Motor neuron (in vitro differentiated cells): ENCODE results near the gene MDH1. TPM values are rescaled to one million over a fixed set of nuclear protein-coding genes. Genes with fewer than 3 reads are reported as not detected.
"Not testable (repeated sequence)": the region's sequence is repeated elsewhere in the genome, so short reads cannot be mapped to it uniquely, and the experiment has no call there.

Experiments
- ATAC-seq, 8 experiments: fragments of 200-7000 bp; cut with Tn5 transposase; replicated peaks in 6 of 8; 2 replicates each; pipeline ENCODE4 v1.8.0; 2021; ENCODE audit warnings: mild to moderate bottlenecking in 8 of 8, moderate library complexity in 8 of 8
- H3K27ac ChIP-seq, 2 donors: fragments of 250-450 bp; sonication (Bioruptor Pico); 2 replicates each; pipeline ENCODE4 v1.9.0; 2021; ENCODE audit warnings: antibody characterized with exemption in 2 of 2, mild to moderate bottlenecking in 2 of 2, moderate library complexity in 1 of 2
- H3K4me1 ChIP-seq, 2 donors: fragments of 250-450 bp; sonication (Bioruptor Pico); replicated peaks in 1 of 2; 2 replicates each; pipeline ENCODE4 v1.6.1; 2021; ENCODE audit warnings: antibody characterized with exemption in 2 of 2, mild to moderate bottlenecking in 2 of 2, moderate library complexity in 1 of 2
- H3K4me3 ChIP-seq, 5 donors: fragments of 250-450 bp; sonication (Bioruptor Pico); 2 replicates each; pipeline ENCODE4 v1.9.0; 2021; ENCODE audit warnings: antibody characterized with exemption in 5 of 5, mild to moderate bottlenecking in 5 of 5, moderate library complexity in 4 of 5
- WGBS, 10 experiments: fragments of 450-650 bp; shearing (Covaris generic); methylation state at CpG; one replicate each; pipeline ENCODE4 v1.0.0; 2022; 5-methylcytosine and 5-hydroxymethylcytosine counted together
- in situ Hi-C, 9 experiments: fragments of 400-800 bp; cut with MboI; loops; one replicate each; pipeline ENCODE4 v1.15.0; 2021; ENCODE audit warnings: low sequenced_read_pairs in 9 of 9, low pct_unique_long_range_greater_than_20kb in 2 of 9; ENCODE audit not compliant: unreplicated experiment in 9 of 9
- total RNA-seq, 8 experiments: library from RNA; unstranded; fragments of 300-600 nt; gene quantifications; 2 replicates each; pipeline versions ENCODE4 v1.2.3 to v1.2.4, GENCODE V29; 2022

MDH1 gene
- total RNA-seq, 8 experiments from 2014 or later, result 172 to 273 (median 220) TPM

GRCh38 chr2:63622751-63623150, 34.0 kb downstream of the MDH1 start:
- H3K27ac ChIP-seq, result no peak overlapping the region
- H3K4me3 ChIP-seq, result no peak overlapping the region
- ATAC-seq, result no peak
- no peaks in the 10 kb centered on the region for H3K4me1 ChIP-seq
- in situ Hi-C loops, result no loop called here
- WGBS, 10 experiments, result 0 to 98% (median 74%) methylated on average over 1 to 8 of the region's 31 CpGs; no CpG with 5 or more reads in 4 of the 10 experiments

- H3K4me3 ChIP-seq, H3K4me1 ChIP-seq, ATAC-seq, H3K27ac ChIP-seq, in situ Hi-C loops: not testable (repeated sequence)
- WGBS, 10 experiments, result 27 to 100% (median 55%) methylated on average over 1 to 2 of the region's 2 CpGs; no CpG with 5 or more reads in 2 of the 10 experiments
Measured at GRCh38 chr2:63623763-63624162, 35.0 kb downstream of the MDH1 start.

- WGBS, 10 experiments, result 44 to 100% (median 93%) methylated on average over 1 to 9 of the region's 15 CpGs; no CpG with 5 or more reads in 3 of the 10 experiments
- ATAC-seq, result no peak
- Histone ChIP-seq H3K4me3 (no peak overlapping the region), H3K4me1 (no peaks in the 10 kb centered on the region), H3K27ac (no peak overlapping the region)
- in situ Hi-C loops, result no loop called here
Measured at GRCh38 chr2:63627866-63628265, 39.1 kb downstream of the MDH1 start.

- in situ Hi-C loops, result no loop called here
- Histone ChIP-seq H3K4me1 (no peaks in the 10 kb centered on the region), H3K27ac (no peak overlapping the region), H3K4me3 (no peak overlapping the region)
- peak in 1 of 8 experiments; percentile 25 for ATAC-seq
- WGBS, 10 experiments, result 8 to 100% (median 63%) methylated on average over 1 of the region's 1 CpG; no CpG with 5 or more reads in 1 of the 10 experiments
Measured at GRCh38 chr2:63628403-63628942, 39.7 kb downstream of the MDH1 start.

DNA sequence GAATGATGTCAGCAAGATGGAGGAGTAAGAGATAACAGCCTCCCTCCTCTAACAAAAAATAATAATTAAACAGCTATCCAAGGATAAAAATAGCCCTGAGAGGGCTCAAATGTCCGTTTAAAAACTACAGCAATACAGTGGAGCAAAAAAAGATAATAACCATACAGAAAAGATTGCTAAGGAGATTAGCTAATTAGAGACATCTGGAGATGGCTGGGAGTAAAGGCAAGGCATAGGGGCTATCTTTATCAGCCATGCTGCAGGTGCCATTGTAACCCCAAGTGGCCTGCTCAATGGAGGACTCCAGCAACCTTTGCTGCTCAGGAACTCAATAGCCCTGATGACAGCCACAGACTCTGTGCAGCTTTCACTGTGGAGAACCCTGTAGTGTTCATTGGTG, 42.7 kb downstream of the MDH1 start:
- in situ Hi-C loops, result no loop called here
- Histone ChIP-seq H3K4me3 (no peak overlapping the region), H3K4me1 (no peaks in the 10 kb centered on the region), H3K27ac (no peak overlapping the region)
- WGBS, 10 experiments, result 3 to 89% (median 43%) methylated on average over 1 of the region's 1 CpG; no CpG with 5 or more reads in 1 of the 10 experiments
- ATAC-seq, result no peak

DNA sequence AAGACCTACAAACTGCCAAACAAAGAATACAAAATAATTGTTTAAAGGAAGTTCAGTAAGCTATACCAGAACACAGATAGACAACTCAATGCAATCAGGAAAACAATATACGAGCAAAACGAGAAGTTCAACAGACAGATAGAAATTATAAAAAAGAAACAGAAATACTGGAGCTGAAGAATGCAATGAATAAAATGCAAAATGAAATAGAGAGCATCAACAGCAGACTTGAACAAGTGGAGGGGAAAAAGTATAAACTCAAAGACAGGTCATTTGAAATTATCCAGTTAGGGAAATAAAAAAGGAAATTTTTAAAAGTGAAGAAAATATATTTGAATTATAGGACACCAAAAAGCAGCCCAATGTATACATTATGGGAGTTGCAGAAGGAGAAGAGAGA, 43.6 kb downstream of the MDH1 start:
- in situ Hi-C loops, result no loop called here
- ATAC-seq, result no peak
- Histone ChIP-seq H3K4me1 (no peaks in the 10 kb centered on the region), H3K27ac (no peak overlapping the region), H3K4me3 (no peak overlapping the region)
- 59 to 94% (median 88%) methylated on average over 2 of the region's 2 CpGs; no CpG with 5 or more reads in 1 of the 10 experiments for WGBS, 10 experiments

DNA sequence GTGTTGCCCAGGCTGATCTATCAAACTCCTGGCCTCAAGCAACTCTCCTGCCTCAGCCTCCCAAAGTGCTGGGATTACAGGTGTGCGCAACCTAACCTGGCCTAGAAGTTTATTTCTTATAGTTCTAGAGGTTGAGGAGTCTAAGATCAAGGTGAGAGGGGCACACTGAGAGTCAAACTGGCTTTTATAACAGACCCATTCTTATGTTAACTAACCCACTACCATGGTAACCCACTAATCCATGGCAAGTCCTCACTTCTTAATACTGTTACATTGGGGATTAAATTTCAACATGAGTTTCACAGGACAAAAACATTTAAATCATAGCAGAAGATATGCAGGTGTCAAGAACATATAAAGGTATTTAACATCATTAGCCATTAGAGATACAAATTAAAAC, 50.6 kb downstream of the MDH1 start:
- Histone ChIP-seq H3K4me1 (no peaks in the 10 kb centered on the region), H3K4me3 (no peak overlapping the region), H3K27ac (no peak overlapping the region)
- in situ Hi-C loops, result no loop called here
- 80 to 100% (median 100%) methylated on average over 1 of the region's 1 CpG; no CpG with 5 or more reads in 4 of the 10 experiments for whole genome bisulfite sequencing, 10 experiments
- ATAC-seq, result no peak

DNA sequence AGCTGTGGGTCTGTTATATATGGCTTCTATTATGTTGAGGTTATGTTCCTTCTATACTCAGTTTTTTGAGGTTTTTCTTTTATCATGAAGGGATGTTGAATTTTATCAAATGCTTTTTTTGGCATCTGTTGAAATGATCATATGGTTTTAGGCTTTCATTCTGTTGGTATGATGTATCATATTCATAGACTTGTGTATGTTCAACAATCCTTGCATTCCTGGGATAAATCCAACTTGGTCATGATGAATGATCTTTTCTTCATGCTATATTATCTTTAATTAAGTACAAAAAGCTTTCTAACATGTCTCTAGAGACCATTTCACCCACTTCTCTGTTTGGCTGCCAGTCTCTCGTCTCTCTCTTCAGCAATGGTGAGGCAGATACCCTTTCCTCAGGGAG, 54.2 kb downstream of the MDH1 start:
- WGBS, 10 experiments, result 0 to 91% (median 58%) methylated on average over 1 of the region's 1 CpG; no CpG with 5 or more reads in 4 of the 10 experiments
- no peak for ATAC-seq
- no peaks in the 10 kb centered on the region for H3K4me1 ChIP-seq
- H3K27ac ChIP-seq, result no peak overlapping the region
- no peak overlapping the region for H3K4me3 ChIP-seq
- in situ Hi-C loops, result no loop called here

GRCh38 chr2:63643486-63643885, 54.7 kb downstream of the MDH1 start:
- 33 to 80% (median 54%) methylated on average over 1 of the region's 1 CpG; no CpG with 5 or more reads in 7 of the 10 experiments for WGBS, 10 experiments
- no peak for ATAC-seq
- in situ Hi-C loops, result no loop called here
- Histone ChIP-seq H3K4me1 (no peaks in the 10 kb centered on the region), H3K27ac (no peak overlapping the region), H3K4me3 (no peak overlapping the region)

- 33 to 100% (median 80%) methylated on average over 1 to 2 of the region's 2 CpGs; no CpG with 5 or more reads in 3 of the 10 experiments for WGBS, 10 experiments
- H3K4me3 ChIP-seq, result no peak overlapping the region
Measured at GRCh38 chr2:63648632-63649031, 59.9 kb downstream of the MDH1 start.

DNA sequence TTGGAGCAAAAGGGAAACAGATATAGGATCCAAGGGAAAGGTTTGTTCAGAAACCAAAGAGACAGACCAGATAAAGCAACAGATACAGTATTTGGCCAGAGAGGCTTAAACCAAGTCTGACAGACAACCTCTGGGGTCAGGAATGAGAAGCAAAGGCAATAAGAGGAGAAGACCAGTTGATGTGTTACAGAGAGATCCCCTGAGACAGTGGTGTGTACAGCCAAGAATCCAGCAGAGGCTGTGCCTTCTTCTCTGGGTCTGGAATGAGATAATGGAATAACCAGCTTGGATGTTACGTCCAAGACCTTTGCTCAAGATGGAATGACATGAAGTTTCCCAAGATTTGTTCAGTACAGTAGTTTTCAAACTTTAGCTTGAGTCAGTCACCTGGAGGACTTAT, 61.1 kb downstream of the MDH1 start:
- Histone ChIP-seq H3K4me1 (no peaks in the 10 kb centered on the region), H3K4me3 (no peak overlapping the region), H3K27ac (no peak overlapping the region)
- ATAC-seq, result no peak
- 67 to 88% (median 80%) methylated on average over 1 of the region's 1 CpG; no CpG with 5 or more reads in 5 of the 10 experiments for WGBS, 10 experiments
- in situ Hi-C loops, result no loop called here

More at GRCh38 chr2:63648632-63649031, 59.9 kb downstream of the MDH1 start:
- ATAC-seq, result no peak
- Histone ChIP-seq H3K4me1 (no peaks in the 10 kb centered on the region), H3K27ac (no peak overlapping the region)
- in situ Hi-C loops, result no loop called here

- no peak for ATAC-seq
Measured at GRCh38 chr2:63650756-63651155, 62.0 kb downstream of the MDH1 start.

DNA sequence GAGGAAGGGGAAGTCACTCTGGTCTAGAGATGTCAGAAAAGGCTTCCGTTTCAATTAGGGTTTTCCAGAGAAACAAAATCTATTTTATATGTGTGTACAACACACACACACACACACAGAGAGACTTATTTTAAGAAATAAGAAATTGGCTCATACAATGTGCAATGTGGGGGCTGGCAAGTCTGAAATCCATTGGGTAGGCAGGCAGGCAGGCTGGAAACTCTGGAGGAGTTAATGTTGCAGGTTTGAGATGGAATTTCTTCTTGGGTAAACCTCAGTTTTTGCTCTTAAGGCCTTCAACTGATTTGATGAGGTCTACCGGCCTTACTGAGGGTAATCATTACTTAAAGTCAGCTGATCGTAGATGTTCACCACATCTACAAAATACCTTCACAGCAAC, 62.6 kb downstream of the MDH1 start:
- no peak overlapping the region for H3K4me3 ChIP-seq
- WGBS, 10 experiments, result 50 to 100% (median 76%) methylated on average over 1 to 3 of the region's 3 CpGs; no CpG with 5 or more reads in 2 of the 10 experiments
- ATAC-seq, result no peak
- in situ Hi-C loops, result no loop called here
- no peak overlapping the region for H3K27ac ChIP-seq
- H3K4me1 ChIP-seq, result no peaks in the 10 kb centered on the region

More at GRCh38 chr2:63650756-63651155, 62.0 kb downstream of the MDH1 start:
- no peak overlapping the region for H3K4me3 ChIP-seq
- in situ Hi-C loops, result no loop called here
- H3K4me1 ChIP-seq, result no peaks in the 10 kb centered on the region
- 25 to 100% (median 76%) methylated on average over 2 to 3 of the region's 3 CpGs; no CpG with 5 or more reads in 1 of the 10 experiments for WGBS, 10 experiments
- no peak overlapping the region for H3K27ac ChIP-seq
